Kidney epithelial cell (primary cell): ENCODE measurements around the gene MIB1. TPM values are rescaled to one million over a fixed set of nuclear protein-coding genes. Genes with fewer than 3 reads are reported as not detected.

ENCODE experiments used
- DNase-seq: peaks from one replicate; pipeline ENCODE4 v3.0.0-alpha.2; 2010; ENCODE audit warnings: low read depth
- H3K27me3 ChIP-seq: 2 replicates; pipeline ENCODE4 v1.6.0; 2011; ENCODE audit warnings: low read length; ENCODE audit not compliant: control insufficient read depth, insufficient read depth
- H3K36me3 ChIP-seq: 2 replicates; pipeline ENCODE4 v1.5.1; 2011; ENCODE audit warnings: low read length; ENCODE audit not compliant: control insufficient read depth, insufficient read depth
- H3K4me3 ChIP-seq: 2 replicates; pipeline ENCODE4 v1.5.1; 2011; ENCODE audit warnings: low read depth, mild to moderate bottlenecking, control low read depth, low read length
- total RNA-seq: library from RNA; depleted of rRNA; stranded (reverse); fragments of >200 nt; gene quantifications from 2 replicates; pipeline ENCODE4 v1.2.3, GENCODE V29; 2015
- TF ChIP-seq, protein P1 (sequence below): IDR thresholded peaks from 2 replicates; pipeline ENCODE4 v1.5.1; 2011; ENCODE audit warnings: mild to moderate bottlenecking, moderate library complexity, low read length, control low read depth, inconsistent platforms; ENCODE audit not compliant: insufficient read depth, poor library complexity, severe bottlenecking

Gene MIB1
- total RNA-seq, 1 donor from 2014 or later = 46.7 TPM

DNA sequence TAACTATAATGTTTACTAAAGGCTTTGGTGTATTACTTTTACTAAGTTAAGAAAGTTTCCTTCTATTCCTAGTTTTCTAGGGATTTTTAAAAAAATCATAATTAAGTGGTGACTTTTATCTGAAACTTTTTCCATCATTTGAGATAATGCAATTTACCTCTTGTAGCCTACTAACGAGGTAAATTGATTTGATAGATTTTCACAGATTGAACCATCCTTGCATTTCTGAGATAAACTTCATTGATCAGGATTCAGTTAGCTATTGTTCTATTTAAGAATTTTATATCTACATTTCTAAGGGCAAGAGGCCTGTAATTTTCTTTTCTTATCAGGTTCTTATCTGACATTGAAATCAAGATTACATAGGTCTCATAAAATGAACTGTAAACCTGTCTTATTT lies 178.1 kb downstream of the MIB1 start:
- no peaks in the 10 kb centered on the region for H3K36me3 ChIP-seq
- no peak overlapping the region for H3K4me3 ChIP-seq
- no peaks in the 10 kb centered on the region for H3K27me3 ChIP-seq
- TF ChIP-seq, protein P1, sequence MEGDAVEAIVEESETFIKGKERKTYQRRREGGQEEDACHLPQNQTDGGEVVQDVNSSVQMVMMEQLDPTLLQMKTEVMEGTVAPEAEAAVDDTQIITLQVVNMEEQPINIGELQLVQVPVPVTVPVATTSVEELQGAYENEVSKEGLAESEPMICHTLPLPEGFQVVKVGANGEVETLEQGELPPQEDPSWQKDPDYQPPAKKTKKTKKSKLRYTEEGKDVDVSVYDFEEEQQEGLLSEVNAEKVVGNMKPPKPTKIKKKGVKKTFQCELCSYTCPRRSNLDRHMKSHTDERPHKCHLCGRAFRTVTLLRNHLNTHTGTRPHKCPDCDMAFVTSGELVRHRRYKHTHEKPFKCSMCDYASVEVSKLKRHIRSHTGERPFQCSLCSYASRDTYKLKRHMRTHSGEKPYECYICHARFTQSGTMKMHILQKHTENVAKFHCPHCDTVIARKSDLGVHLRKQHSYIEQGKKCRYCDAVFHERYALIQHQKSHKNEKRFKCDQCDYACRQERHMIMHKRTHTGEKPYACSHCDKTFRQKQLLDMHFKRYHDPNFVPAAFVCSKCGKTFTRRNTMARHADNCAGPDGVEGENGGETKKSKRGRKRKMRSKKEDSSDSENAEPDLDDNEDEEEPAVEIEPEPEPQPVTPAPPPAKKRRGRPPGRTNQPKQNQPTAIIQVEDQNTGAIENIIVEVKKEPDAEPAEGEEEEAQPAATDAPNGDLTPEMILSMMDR = no peak
- DNase-seq = no peak

Other genes with a start within 250 kb of the MIB1 start
- gene ESCO1, start 140.1 kb upstream of the MIB1 start, total RNA-seq = 18.9 and 19.4 TPM in 2 replicates
- gene SNRPD1, start 128.5 kb upstream of the MIB1 start, total RNA-seq = 15.7 and 24.9 TPM in 2 replicates
- gene ABHD3, start 36.0 kb upstream of the MIB1 start, total RNA-seq = 13.7 and 18.4 TPM in 2 replicates